Naive thymus-derived CD4-positive, alpha-beta T cell (primary cell): ENCODE data around the gene EPB41L1. TPM values are rescaled to one million over a fixed set of nuclear protein-coding genes. Genes with fewer than 3 reads are reported as not detected.

Experiments used
- ATAC-seq: fragments of 150-1000 bp; cut with Tn5 transposase; 2 replicates; pipeline ENCODE4 v1.10.0; 2021; ENCODE audit warnings: mild to moderate bottlenecking, moderate library complexity
- CTCF ChIA-PET: fragments of 350-600 bp; sonication (Branson Sonifier 250); formaldehyde crosslinking; loops from one replicate; lab custom pipeline; 2021; ENCODE audit warnings: antibody characterized with exemption; lab: Charles Lee
- POLR2A ChIA-PET: fragments of 350-600 bp; sonication (Branson Sonifier 250); formaldehyde crosslinking; loops from one replicate; lab custom pipeline; 2021; ENCODE audit warnings: antibody characterized with exemption, inconsistent platforms; lab: Charles Lee
- DNase-seq, 9 donors: peaks; one replicate each; pipeline versions ENCODE4 v3.0.0 to v3.0.0-alpha.2; 2020 to 2022; ENCODE audit warnings: mixed read lengths in 1 of 9
- H3K27ac ChIP-seq: one replicate; pipeline ENCODE4 v1.7.0; 2013; ENCODE audit warnings: mild to moderate bottlenecking, low read depth, low read length, moderate library complexity
- H3K27me3 ChIP-seq, 2 donors: one replicate each; pipeline ENCODE4 v1.7.0; 2013; ENCODE audit warnings: low read length in 2 of 2, mild to moderate bottlenecking in 2 of 2, moderate library complexity in 2 of 2; ENCODE audit not compliant: control insufficient read depth in 2 of 2, insufficient read depth in 2 of 2
- H3K36me3 ChIP-seq, 3 experiments: 1 replicate in 2 of 3; 2 replicates in 1 of 3; pipeline ENCODE4 v1.7.0; 2013; ENCODE audit warnings: low read length in 3 of 3, mild to moderate bottlenecking in 3 of 3, moderate library complexity in 1 of 3; ENCODE audit not compliant: insufficient read depth in 3 of 3, control insufficient read depth in 2 of 3
- H3K4me1 ChIP-seq, 2 donors: one replicate each; pipeline ENCODE4 v1.7.0; 2013; ENCODE audit warnings: low read length in 2 of 2, mild to moderate bottlenecking in 2 of 2, moderate library complexity in 1 of 2; ENCODE audit not compliant: control insufficient read depth in 2 of 2, insufficient read depth in 2 of 2
- H3K4me3 ChIP-seq: 2 replicates; pipeline ENCODE4 v1.7.0; 2013; ENCODE audit warnings: mild to moderate bottlenecking, low read length
- H3K9me3 ChIP-seq, 3 experiments: 1 replicate in 2 of 3; 2 replicates in 1 of 3; pipeline ENCODE4 v1.7.0; 2013; ENCODE audit warnings: low read length in 3 of 3; ENCODE audit not compliant: control insufficient read depth in 2 of 3
- H3K27ac Mint-ChIP-seq, 9 donors: one replicate each; pipeline ENCODE4 v1.8.0; 2020 to 2022; ENCODE audit warnings: mixed read lengths in 9 of 9, mild to moderate bottlenecking in 8 of 9, moderate library complexity in 5 of 9, inconsistent platforms in 2 of 9
- H3K27me3 Mint-ChIP-seq, 5 donors: one replicate each; pipeline ENCODE4 v1.8.0; 2021 to 2022; ENCODE audit warnings: mixed read lengths in 5 of 5, mild to moderate bottlenecking in 1 of 5
- H3K36me3 Mint-ChIP-seq, 5 donors: one replicate each; pipeline ENCODE4 v1.8.0; 2020 to 2022; ENCODE audit warnings: mixed read lengths in 5 of 5, mild to moderate bottlenecking in 3 of 5, inconsistent platforms in 1 of 5
- H3K4me1 Mint-ChIP-seq, 7 donors: one replicate each; pipeline ENCODE4 v1.8.0; 2020 to 2022; ENCODE audit warnings: mixed read lengths in 7 of 7, mild to moderate bottlenecking in 3 of 7, inconsistent platforms in 1 of 7
- H3K4me3 Mint-ChIP-seq, 10 donors: one replicate each; pipeline ENCODE4 v1.8.0; 2020 to 2022; ENCODE audit warnings: mild to moderate bottlenecking in 10 of 10, mixed read lengths in 10 of 10, moderate library complexity in 6 of 10, inconsistent platforms in 2 of 10
- H3K9me3 Mint-ChIP-seq, 11 donors: one replicate each; pipeline ENCODE4 v1.8.0; 2020 to 2022; ENCODE audit warnings: mixed read lengths in 11 of 11, mild to moderate bottlenecking in 4 of 11, inconsistent platforms in 1 of 11, moderate library complexity in 1 of 11
- intact Hi-C, 2 donors: fragments of 100-400 bp; cut with micrococcal nuclease; formaldehyde crosslinking; loops; one replicate each; pipeline ENCODE4 v1.15.1; 2023
- polyA plus RNA-seq, 2 donors: library from polyadenylated mRNA; unstranded; fragments of 300-500 nt; fragmentation: Illumina TruSeq; gene quantifications; one replicate each; pipeline ENCODE4 v1.2.3, GENCODE V29; 2021
- total RNA-seq, 6 experiments: library from RNA in 5 of 6; stranded (reverse) in 5 of 6; gene quantifications; 1 replicate in 5 of 6; 2 replicates in 1 of 6; pipeline ENCODE4 v1.2.3 and lab custom pipeline; 2021 to 2026

The EPB41L1 gene
- total and polyA plus RNA-seq, 7 experiments from 2014 or later = 0.05 to 0.81 (median 0.66) TPM; not detected in 2

GRCh38 chr20:36267605-36268381 is 113.3 kb downstream of the EPB41L1 start:
- no peak for DNase-seq
- Histone ChIP-seq H3K27ac (no peak overlapping the region), H3K4me1 (no peaks in the 10 kb centered on the region), H3K36me3 (no peaks in the 10 kb centered on the region), H3K4me3 (no peak overlapping the region), H3K9me3 (no peaks in the 10 kb centered on the region), H3K27me3 (no peaks in the 10 kb centered on the region)
- H3K4me3 Mint-ChIP-seq = peak overlapping the region in 1 of 10 donors; percentile 53
- H3K27me3 Mint-ChIP-seq = peaks cover 0 to 3% (median 0%) of the 10 kb centered on the region in 5 donors
- POLR2A ChIA-PET = no interaction called here
- intact Hi-C loops = no loop called here
- ATAC-seq = no peak
- no peaks in the 10 kb centered on the region for H3K4me1 Mint-ChIP-seq
- no peaks in the 10 kb centered on the region for H3K9me3 Mint-ChIP-seq
- CTCF ChIA-PET = interaction anchor here (0.6 kb wide), 1 partner anchor 58 kb away, joined by 3 read pairs; no protein-coding TSS in a partner anchor
- peaks cover 0 to 3% (median 0%) of the 10 kb centered on the region in 5 donors for H3K36me3 Mint-ChIP-seq
- H3K27ac Mint-ChIP-seq = no peak overlapping the region

- H3K4me1 Mint-ChIP-seq = no peaks in the 10 kb centered on the region
- POLR2A ChIA-PET = no interaction called here
Observed at GRCh38 chr20:36268440-36269342, 114.2 kb downstream of the EPB41L1 start.

GRCh38 chr20:36269507-36269906 is 115.0 kb downstream of the EPB41L1 start:
- ATAC-seq (no peak), DNase-seq (no peak)
- Mint-ChIP-seq H3K4me3 (no peak overlapping the region), H3K36me3 (no peaks in the 10 kb centered on the region), H3K27ac (no peak overlapping the region), H3K4me1 (no peaks in the 10 kb centered on the region), H3K27me3 (peaks cover 0 to 9% (median 0%) of the 10 kb centered on the region in 5 donors), H3K9me3 (no peaks in the 10 kb centered on the region)
- ChIA-PET CTCF (no interaction called here), POLR2A (no interaction called here)
- Histone ChIP-seq H3K27ac (no peak overlapping the region), H3K36me3 (no peaks in the 10 kb centered on the region), H3K9me3 (no peaks in the 10 kb centered on the region), H3K27me3 (no peaks in the 10 kb centered on the region), H3K4me3 (no peak overlapping the region), H3K4me1 (no peaks in the 10 kb centered on the region)
- intact Hi-C loops = no loop called here

More at GRCh38 chr20:36268440-36269342, 114.2 kb downstream of the EPB41L1 start:
- intact Hi-C loops = no loop called here
- no peak overlapping the region for H3K4me3 Mint-ChIP-seq
- no peaks in the 10 kb centered on the region for H3K27me3 ChIP-seq
- H3K4me1 ChIP-seq = no peaks in the 10 kb centered on the region
- peaks cover 0 to 9% (median 0%) of the 10 kb centered on the region in 5 donors for H3K27me3 Mint-ChIP-seq
- peaks cover 0 to 3% (median 0%) of the 10 kb centered on the region in 5 donors for H3K36me3 Mint-ChIP-seq
- H3K9me3 Mint-ChIP-seq = no peaks in the 10 kb centered on the region
- no peak for ATAC-seq
- H3K27ac ChIP-seq = no peak overlapping the region
- CTCF ChIA-PET = no interaction called here
- no peak overlapping the region for H3K4me3 ChIP-seq
- H3K27ac Mint-ChIP-seq = no peak overlapping the region
- no peaks in the 10 kb centered on the region for H3K9me3 ChIP-seq
- DNase-seq = no peak
- H3K36me3 ChIP-seq = no peaks in the 10 kb centered on the region

GRCh38 chr20:36270744-36271638 is 116.5 kb downstream of the EPB41L1 start:
- no peak for DNase-seq
- Mint-ChIP-seq H3K27me3 (peaks cover 0 to 13% (median 0%) of the 10 kb centered on the region in 5 donors), H3K4me3 (no peak overlapping the region), H3K4me1 (peaks cover 0 to 1% (median 0%) of the 10 kb centered on the region in 7 donors), H3K27ac (no peak overlapping the region), H3K36me3 (no peaks in the 10 kb centered on the region), H3K9me3 (no peaks in the 10 kb centered on the region)
- ChIA-PET CTCF (no interaction called here), POLR2A (no interaction called here)
- H3K27me3 ChIP-seq = no peaks in the 10 kb centered on the region
- H3K4me1 ChIP-seq = no peaks in the 10 kb centered on the region
- ATAC-seq = no peak
- H3K36me3 ChIP-seq = no peaks in the 10 kb centered on the region
- H3K4me3 ChIP-seq = no peak overlapping the region
- H3K9me3 ChIP-seq = no peaks in the 10 kb centered on the region
- intact Hi-C loops = loop anchor here in 1 of 2 donors (5.0 kb wide), 1 partner anchor 616 kb away; no protein-coding TSS in a partner anchor
- no peak overlapping the region for H3K27ac ChIP-seq

- H3K27me3 ChIP-seq = no peaks in the 10 kb centered on the region
- peaks cover 0 to 13% (median 0%) of the 10 kb centered on the region in 5 donors for H3K27me3 Mint-ChIP-seq
- no peaks in the 10 kb centered on the region for H3K9me3 Mint-ChIP-seq
- H3K27ac Mint-ChIP-seq = no peak overlapping the region
- no peaks in the 10 kb centered on the region for H3K9me3 ChIP-seq
- no peaks in the 10 kb centered on the region for H3K36me3 ChIP-seq
- DNase-seq (no peak), ATAC-seq (no peak)
- ChIA-PET POLR2A (no interaction called here), CTCF (no interaction called here)
- H3K4me3 ChIP-seq = no peak overlapping the region
- no peaks in the 10 kb centered on the region for H3K36me3 Mint-ChIP-seq
- H3K4me3 Mint-ChIP-seq = no peak overlapping the region
- intact Hi-C loops = loop anchor here (2.0 to 5.0 kb wide), 2 partner anchors 167 to 615 kb away; no protein-coding TSS in a partner anchor
- H3K27ac ChIP-seq = no peak overlapping the region
- H3K4me1 ChIP-seq = no peaks in the 10 kb centered on the region
- peaks cover 0 to 1% (median 0%) of the 10 kb centered on the region in 7 donors for H3K4me1 Mint-ChIP-seq
Observed at GRCh38 chr20:36271639-36272546, 117.4 kb downstream of the EPB41L1 start.
